Uterus (tissue), 4 donors: ENCODE measurements around the gene TRIM42. TPM values are rescaled to one million over a fixed set of nuclear protein-coding genes. Genes with fewer than 3 reads are reported as not detected.

Experiments
- DNase-seq, 2 donors: peaks; one replicate each; pipeline ENCODE4 v3.0.0-alpha.2; 2019 to 2020
- H3K27ac ChIP-seq, 2 donors: fragments of 200-600 bp; sonication (generic); 1 replicate in 1 of 2; 2 replicates in 1 of 2; pipeline ENCODE4 v1.5.1; 2016 to 2018
- H3K27me3 ChIP-seq, 2 donors: fragments of 200-600 bp; sonication (generic); one replicate each; pipeline ENCODE4 v1.5.1; 2018 to 2019; ENCODE audit warnings: control low read depth in 1 of 2
- H3K36me3 ChIP-seq, 2 donors: fragments of 200-600 bp; sonication (generic); one replicate each; pipeline ENCODE4 v1.5.1; 2019; ENCODE audit warnings: control low read depth in 1 of 2
- H3K4me1 ChIP-seq, 2 donors: fragments of 200-600 bp; sonication (generic); one replicate each; pipeline ENCODE4 v1.5.1; 2018 to 2019; ENCODE audit warnings: control low read depth in 1 of 2
- H3K4me3 ChIP-seq, 2 donors: fragments of 200-600 bp; sonication (generic); 1 replicate in 1 of 2; 2 replicates in 1 of 2; pipeline ENCODE4 v1.5.1; 2018 to 2019; ENCODE audit warnings: mild to moderate bottlenecking in 1 of 2
- H3K9me3 ChIP-seq, 2 donors: fragments of 200-600 bp; sonication (generic); one replicate each; pipeline ENCODE4 v1.5.1; 2019; ENCODE audit warnings: control low read depth in 1 of 2
- POLR2A ChIP-seq, 2 donors: fragments of 450-650 bp; IDR thresholded peaks; one replicate each; pipeline ENCODE4 v1.6.1; 2016; ENCODE audit warnings: antibody characterized with exemption in 2 of 2, mild to moderate bottlenecking in 1 of 2, moderate library complexity in 1 of 2
- intact Hi-C: fragments of 100-400 bp; cut with DNase I; formaldehyde crosslinking; loops from one replicate; pipeline ENCODE4 v1.15.1; 2023; ENCODE audit warnings: low total_unique reads
- total RNA-seq, 4 donors: library from RNA; depleted of rRNA in 3 of 4; stranded (reverse); fragments of >200 nt in 3 of 4; gene quantifications; one replicate each; pipeline versions ENCODE4 v1.1.0 to v1.2.4, GENCODE V29; 2014 to 2023
- TF ChIP-seq, protein P1 (sequence below), 4 experiments: fragments of 200-600 bp in 2 of 4; fragments of 450-650 bp in 2 of 4; sonication (generic) in 2 of 4; IDR thresholded peaks; one replicate each; pipeline ENCODE4 v1.5.1; 2016 to 2019; ENCODE audit warnings: antibody characterized with exemption in 4 of 4, mild to moderate bottlenecking in 2 of 4, moderate library complexity in 1 of 4
- donor health status: DM: yes; HTN: yes; CAD: no.

Gene TRIM42
- total RNA-seq, 4 donors from 2014 or later: not detected

DNA sequence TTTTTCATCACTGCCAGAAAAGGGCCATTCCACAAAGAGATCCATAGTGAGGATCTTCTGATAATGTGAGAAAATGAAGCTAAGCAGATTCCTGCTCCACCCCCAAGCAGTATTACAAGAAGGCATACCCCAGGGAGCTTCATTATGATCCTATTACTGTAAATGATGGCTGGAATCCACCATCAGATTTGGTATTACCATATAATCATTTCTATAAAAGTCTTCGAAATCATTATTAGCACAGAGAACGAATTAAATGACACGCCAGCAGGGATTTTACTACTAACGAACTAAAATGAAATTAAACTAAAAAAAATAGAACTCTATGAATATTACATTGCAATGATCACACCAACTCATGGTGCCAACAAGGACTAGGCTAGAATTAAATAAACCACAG, 24.4 kb downstream of the TRIM42 start:
- DNase-seq: no peak
- intact Hi-C loops: no loop called here
- no peaks in the 10 kb centered on the region for H3K27me3 ChIP-seq
- no peaks in the 10 kb centered on the region for H3K36me3 ChIP-seq
- TF ChIP-seq, protein P1, sequence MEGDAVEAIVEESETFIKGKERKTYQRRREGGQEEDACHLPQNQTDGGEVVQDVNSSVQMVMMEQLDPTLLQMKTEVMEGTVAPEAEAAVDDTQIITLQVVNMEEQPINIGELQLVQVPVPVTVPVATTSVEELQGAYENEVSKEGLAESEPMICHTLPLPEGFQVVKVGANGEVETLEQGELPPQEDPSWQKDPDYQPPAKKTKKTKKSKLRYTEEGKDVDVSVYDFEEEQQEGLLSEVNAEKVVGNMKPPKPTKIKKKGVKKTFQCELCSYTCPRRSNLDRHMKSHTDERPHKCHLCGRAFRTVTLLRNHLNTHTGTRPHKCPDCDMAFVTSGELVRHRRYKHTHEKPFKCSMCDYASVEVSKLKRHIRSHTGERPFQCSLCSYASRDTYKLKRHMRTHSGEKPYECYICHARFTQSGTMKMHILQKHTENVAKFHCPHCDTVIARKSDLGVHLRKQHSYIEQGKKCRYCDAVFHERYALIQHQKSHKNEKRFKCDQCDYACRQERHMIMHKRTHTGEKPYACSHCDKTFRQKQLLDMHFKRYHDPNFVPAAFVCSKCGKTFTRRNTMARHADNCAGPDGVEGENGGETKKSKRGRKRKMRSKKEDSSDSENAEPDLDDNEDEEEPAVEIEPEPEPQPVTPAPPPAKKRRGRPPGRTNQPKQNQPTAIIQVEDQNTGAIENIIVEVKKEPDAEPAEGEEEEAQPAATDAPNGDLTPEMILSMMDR (IDR thresholded peaks at IDR 0.05): no peak
- TF ChIP-seq POLR2A (IDR thresholded peaks at IDR 0.05): no peak
- no peaks in the 10 kb centered on the region for H3K9me3 ChIP-seq
- H3K4me1 ChIP-seq: no peaks in the 10 kb centered on the region
- no peak overlapping the region for H3K4me3 ChIP-seq
- no peak overlapping the region for H3K27ac ChIP-seq

DNA sequence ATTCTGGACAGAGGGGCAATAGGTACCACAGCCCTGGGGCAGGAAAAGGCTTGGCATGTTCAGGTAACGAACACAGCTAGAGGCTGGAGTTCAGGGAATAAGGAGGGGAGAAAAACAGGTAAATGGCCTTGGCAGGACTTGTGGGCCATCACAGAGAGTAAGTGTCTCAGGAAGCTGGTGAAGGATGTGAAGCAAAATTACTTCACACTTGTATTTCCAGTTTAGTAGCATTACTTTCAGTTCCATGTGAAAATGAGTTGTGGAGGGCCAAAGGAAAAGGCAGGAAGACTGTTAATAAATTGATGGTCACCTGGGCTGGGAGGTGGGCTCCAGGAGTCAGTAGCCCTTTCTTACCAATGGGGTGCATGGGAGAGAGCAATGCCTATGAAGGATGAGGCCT, 25.6 kb downstream of the TRIM42 start:
- Histone ChIP-seq H3K9me3 (no peaks in the 10 kb centered on the region), H3K27me3 (no peaks in the 10 kb centered on the region), H3K4me1 (no peaks in the 10 kb centered on the region), H3K27ac (no peak overlapping the region), H3K36me3 (no peaks in the 10 kb centered on the region), H3K4me3 (no peak overlapping the region)
- intact Hi-C loops: no loop called here
- TF ChIP-seq POLR2A (IDR thresholded peaks at IDR 0.05): no peak
- TF ChIP-seq, protein P1 (IDR thresholded peaks at IDR 0.05): no peak
- no peak for DNase-seq

DNA sequence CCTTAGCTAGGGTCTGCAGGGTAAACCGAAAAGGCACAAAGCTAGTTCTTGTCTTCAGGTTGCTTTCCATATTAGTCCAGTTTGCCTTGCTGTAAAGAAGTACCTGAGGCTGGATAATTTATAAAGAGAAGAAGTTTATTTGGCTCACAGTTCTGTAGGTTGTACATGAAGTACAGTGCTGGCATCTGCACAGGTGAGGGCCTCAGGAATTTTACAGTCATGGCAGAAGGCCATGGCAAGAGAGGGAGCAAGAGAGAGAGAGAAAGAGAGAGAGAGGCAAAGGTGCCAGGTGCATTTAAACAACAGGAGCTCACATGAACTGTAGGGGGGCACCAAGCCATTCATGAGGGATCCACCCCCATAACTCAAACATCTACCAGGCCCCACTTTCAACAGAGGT, 26.9 kb downstream of the TRIM42 start:
- DNase-seq: no peak
- Histone ChIP-seq H3K36me3 (no peaks in the 10 kb centered on the region), H3K4me1 (no peaks in the 10 kb centered on the region), H3K4me3 (no peak overlapping the region), H3K27me3 (no peaks in the 10 kb centered on the region), H3K27ac (no peak overlapping the region), H3K9me3 (no peaks in the 10 kb centered on the region)
- TF ChIP-seq, protein P1 (IDR thresholded peaks at IDR 0.05): no peak
- TF ChIP-seq POLR2A (IDR thresholded peaks at IDR 0.05): no peak
- intact Hi-C loops: no loop called here

DNA sequence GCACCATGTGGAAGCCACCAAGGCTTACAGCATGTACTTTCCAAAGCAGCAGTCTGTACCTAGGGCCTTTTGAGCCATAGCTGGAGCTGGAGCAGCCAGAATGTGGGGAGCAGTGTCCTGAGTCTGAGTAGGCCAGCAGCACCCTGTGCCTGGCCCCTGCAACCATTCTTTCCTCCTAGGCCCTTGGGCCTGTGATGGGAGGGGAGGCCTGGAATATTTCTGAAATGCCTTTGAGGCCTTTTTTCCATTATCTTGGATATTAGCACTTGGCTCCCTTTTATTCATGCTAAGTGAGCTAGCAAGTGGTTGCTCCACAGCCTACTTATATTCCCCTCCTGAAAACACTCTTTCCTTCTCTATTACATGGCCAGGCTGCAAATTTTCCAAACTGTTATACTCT, 28.1 kb downstream of the TRIM42 start:
- no peak overlapping the region for H3K27ac ChIP-seq
- intact Hi-C loops: no loop called here
- H3K4me1 ChIP-seq: no peaks in the 10 kb centered on the region
- no peaks in the 10 kb centered on the region for H3K36me3 ChIP-seq
- no peak overlapping the region for H3K4me3 ChIP-seq
- TF ChIP-seq, protein P1 (IDR thresholded peaks at IDR 0.05): no peak
- TF ChIP-seq POLR2A (IDR thresholded peaks at IDR 0.05): no peak
- no peaks in the 10 kb centered on the region for H3K9me3 ChIP-seq
- H3K27me3 ChIP-seq: no peaks in the 10 kb centered on the region
- no peak for DNase-seq

GRCh38 chr3:140706360-140706759, 28.5 kb downstream of the TRIM42 start:
- no peaks in the 10 kb centered on the region for H3K9me3 ChIP-seq
- no peaks in the 10 kb centered on the region for H3K27me3 ChIP-seq
- no peaks in the 10 kb centered on the region for H3K4me1 ChIP-seq
- no peaks in the 10 kb centered on the region for H3K36me3 ChIP-seq
- no peak overlapping the region for H3K27ac ChIP-seq
- TF ChIP-seq, protein P1 (IDR thresholded peaks at IDR 0.05): no peak
- TF ChIP-seq POLR2A (IDR thresholded peaks at IDR 0.05): no peak
- DNase-seq: no peak
- intact Hi-C loops: no loop called here
- H3K4me3 ChIP-seq: no peak overlapping the region
